IPS DF 19.7 (cell line): ENCODE data around the gene VPS13D.

Source experiments
- DNase-seq: peaks from one replicate; pipeline ENCODE4 v3.0.0-alpha.2; 2013; ENCODE audit warnings: low read depth, low spot score

Gene VPS13D

GRCh38 chr1:12229835-12230548, at the start of gene VPS13D:
Gene VPS13D, plus strand, starts transcription at chr1:12230030. Its CDS starts 4,237 bp downstream, at chr1:12234267.
- DNase-seq: peak; percentile 28

GRCh38 chr1:12180315-12180714, 49.5 kb upstream of the VPS13D start:
- no peak for DNase-seq

GRCh38 chr1:12180903-12181302, 48.9 kb upstream of the VPS13D start:
- DNase-seq: no peak

- no peak for DNase-seq
Observed at GRCh38 chr1:12181568-12181967, 48.3 kb upstream of the VPS13D start.

GRCh38 chr1:12182410-12182984, 47.3 kb upstream of the VPS13D start:
- no peak for DNase-seq

GRCh38 chr1:12183095-12183794, 46.6 kb upstream of the VPS13D start:
- no peak for DNase-seq

GRCh38 chr1:12184008-12184681, 45.7 kb upstream of the VPS13D start:
- DNase-seq: no peak

GRCh38 chr1:12185036-12185917, 44.6 kb upstream of the VPS13D start:
- DNase-seq: no peak

- no peak for DNase-seq
Observed at GRCh38 chr1:12185918-12186678, 43.7 kb upstream of the VPS13D start.

GRCh38 chr1:12186679-12186985, 43.2 kb upstream of the VPS13D start:
- no peak for DNase-seq

GRCh38 chr1:12188115-12188514, 41.7 kb upstream of the VPS13D start:
- no peak for DNase-seq

- DNase-seq: no peak
Observed at GRCh38 chr1:12188657-12189327, 41.0 kb upstream of the VPS13D start.

GRCh38 chr1:12189328-12189682, 40.5 kb upstream of the VPS13D start:
- no peak for DNase-seq

GRCh38 chr1:12191242-12192032, 38.4 kb upstream of the VPS13D start:
- no peak for DNase-seq

- DNase-seq: no peak
Observed at GRCh38 chr1:12194666-12195216, 35.1 kb upstream of the VPS13D start.

GRCh38 chr1:12195416-12195815, 34.4 kb upstream of the VPS13D start:
- no peak for DNase-seq

GRCh38 chr1:12196641-12197482, 33.0 kb upstream of the VPS13D start:
- peak; percentile 54 for DNase-seq

GRCh38 chr1:12197483-12197880, 32.3 kb upstream of the VPS13D start:
- no peak for DNase-seq
